GM21367 (cell line): Measurements from ENCODE around the gene ITIH2.
"Not testable (repeated sequence)": the region's sequence is repeated elsewhere in the genome, so short reads cannot be mapped to it uniquely, and the experiment has no call there.

Source experiments
- ATAC-seq: cut with Tn5 transposase; IDR thresholded peaks from one replicate; pipeline ENCODE4 v1.9.1; 2021; ENCODE audit not compliant: unreplicated experiment

Gene ITIH2, protein sequence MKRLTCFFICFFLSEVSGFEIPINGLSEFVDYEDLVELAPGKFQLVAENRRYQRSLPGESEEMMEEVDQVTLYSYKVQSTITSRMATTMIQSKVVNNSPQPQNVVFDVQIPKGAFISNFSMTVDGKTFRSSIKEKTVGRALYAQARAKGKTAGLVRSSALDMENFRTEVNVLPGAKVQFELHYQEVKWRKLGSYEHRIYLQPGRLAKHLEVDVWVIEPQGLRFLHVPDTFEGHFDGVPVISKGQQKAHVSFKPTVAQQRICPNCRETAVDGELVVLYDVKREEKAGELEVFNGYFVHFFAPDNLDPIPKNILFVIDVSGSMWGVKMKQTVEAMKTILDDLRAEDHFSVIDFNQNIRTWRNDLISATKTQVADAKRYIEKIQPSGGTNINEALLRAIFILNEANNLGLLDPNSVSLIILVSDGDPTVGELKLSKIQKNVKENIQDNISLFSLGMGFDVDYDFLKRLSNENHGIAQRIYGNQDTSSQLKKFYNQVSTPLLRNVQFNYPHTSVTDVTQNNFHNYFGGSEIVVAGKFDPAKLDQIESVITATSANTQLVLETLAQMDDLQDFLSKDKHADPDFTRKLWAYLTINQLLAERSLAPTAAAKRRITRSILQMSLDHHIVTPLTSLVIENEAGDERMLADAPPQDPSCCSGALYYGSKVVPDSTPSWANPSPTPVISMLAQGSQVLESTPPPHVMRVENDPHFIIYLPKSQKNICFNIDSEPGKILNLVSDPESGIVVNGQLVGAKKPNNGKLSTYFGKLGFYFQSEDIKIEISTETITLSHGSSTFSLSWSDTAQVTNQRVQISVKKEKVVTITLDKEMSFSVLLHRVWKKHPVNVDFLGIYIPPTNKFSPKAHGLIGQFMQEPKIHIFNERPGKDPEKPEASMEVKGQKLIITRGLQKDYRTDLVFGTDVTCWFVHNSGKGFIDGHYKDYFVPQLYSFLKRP

DNA sequence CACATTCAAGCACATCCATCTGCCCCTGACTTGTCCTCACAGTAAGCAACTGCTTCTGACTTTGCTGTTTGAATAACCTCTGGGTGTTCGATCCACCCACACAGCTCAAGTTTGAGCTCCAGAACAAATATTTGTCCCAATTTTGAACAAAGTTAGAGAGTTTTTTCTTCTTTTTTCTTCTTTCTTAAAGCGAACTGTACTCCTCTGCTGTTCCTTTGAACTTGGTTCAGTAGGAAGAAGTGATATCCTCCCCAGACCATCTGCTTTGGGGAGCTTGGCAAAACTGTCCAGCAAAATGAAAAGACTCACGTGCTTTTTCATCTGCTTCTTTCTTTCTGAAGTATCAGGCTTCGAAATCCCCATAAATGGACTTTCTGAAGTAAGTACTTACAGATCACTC, at the start of gene ITIH2:
TSS of gene ITIH2 (plus strand) at position 177 of the 400 bp plus-strand sequence. CDS start at position 296, 119 bp downstream.
- no peak for ATAC-seq

DNA sequence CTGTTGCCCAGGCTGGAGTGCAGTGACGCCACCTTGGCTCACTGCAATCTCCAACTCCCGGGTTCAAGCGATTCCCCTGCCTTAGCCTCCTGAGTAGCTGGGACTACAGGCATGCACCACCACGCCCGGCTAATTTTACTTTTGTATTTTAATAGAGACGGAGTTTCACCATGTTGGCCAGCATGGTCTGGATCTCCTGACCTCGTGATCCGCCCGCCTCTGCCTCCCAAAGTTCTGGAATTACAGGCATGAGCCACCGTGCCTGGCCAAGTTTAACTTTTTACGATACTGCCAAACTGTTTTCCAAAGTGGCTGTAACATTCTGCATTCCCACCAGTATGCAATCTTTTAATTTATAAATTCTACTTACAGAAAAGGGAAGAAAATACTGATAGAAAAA, 46.0 kb upstream of the ITIH2 start:
- ATAC-seq, result not testable (repeated sequence)

DNA sequence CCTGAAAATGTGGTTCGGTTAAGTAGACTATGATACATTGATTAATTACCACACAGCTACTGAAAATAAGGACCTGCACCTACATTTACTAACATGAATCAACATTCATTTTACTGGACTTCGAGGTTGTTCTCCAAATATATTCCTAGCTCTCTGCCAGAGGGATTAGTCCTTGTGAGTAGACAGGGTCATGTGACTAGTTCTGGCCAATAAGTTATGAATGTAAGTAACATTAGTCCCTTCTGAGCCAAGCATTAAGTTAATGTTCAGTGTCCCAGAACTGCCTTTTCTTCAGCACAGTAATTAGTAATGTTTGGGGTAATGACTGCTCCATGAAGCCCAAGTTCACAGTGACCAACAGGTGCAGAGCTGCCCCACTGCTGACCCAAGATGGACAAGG, 45.6 kb upstream of the ITIH2 start:
- no peak for ATAC-seq

DNA sequence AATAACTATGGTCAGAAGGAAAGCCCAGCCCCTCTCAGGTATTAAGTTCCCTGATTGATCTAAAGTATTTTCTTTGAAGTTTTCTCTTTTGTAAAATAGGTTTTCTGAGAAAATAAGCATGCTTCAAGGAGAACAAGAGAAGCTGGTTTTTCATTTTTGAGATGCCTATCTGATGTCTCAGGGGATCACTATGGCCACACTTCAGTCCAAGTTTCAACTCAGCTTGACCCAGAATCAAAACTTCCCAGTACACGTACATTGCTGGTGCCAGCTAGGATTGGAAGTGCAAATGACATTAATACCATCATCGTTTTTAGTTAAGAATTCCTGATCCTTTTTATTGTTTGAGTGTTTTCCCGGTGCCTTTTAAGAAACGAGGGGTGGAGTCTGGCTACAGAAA, 43.6 kb upstream of the ITIH2 start:
- ATAC-seq, result no peak

DNA sequence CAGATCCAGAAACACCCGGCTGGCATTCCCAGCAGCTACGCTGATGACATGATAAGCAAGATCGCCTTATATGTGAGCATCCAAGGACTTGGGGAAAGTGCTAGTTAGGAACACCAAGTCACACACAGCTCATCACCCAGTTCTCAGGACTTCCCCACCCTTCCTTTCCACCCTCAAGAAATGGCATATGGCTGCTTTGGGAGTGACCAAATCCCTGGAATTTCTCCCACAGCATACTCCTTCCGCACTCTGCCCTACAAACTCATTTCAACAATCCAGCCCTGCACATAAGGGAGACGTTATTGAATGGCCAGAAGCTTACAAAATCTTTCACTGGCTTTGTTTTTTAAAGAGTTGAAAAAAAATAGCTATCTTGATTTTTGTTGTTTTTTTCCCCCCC, 40.6 kb upstream of the ITIH2 start:
- ATAC-seq, result no peak

DNA sequence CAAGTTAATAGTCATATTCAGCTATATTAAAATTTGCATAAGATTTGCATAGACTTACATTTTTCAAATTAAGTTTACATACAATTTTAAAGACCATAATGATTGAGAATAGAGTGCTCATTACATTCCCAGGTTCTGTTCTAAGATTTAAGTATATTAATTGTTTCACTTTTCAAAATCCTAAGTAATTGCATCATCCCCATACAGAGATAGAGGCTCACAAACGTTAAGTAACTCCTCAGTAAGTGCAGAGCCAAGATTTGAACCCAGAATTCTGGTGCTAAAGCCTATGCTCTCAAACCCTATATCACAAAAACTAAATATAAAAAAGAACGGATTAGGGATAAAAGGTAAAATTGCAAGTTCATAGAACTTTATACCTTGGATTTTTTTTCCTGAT, 38.4 kb upstream of the ITIH2 start:
- no peak for ATAC-seq

DNA sequence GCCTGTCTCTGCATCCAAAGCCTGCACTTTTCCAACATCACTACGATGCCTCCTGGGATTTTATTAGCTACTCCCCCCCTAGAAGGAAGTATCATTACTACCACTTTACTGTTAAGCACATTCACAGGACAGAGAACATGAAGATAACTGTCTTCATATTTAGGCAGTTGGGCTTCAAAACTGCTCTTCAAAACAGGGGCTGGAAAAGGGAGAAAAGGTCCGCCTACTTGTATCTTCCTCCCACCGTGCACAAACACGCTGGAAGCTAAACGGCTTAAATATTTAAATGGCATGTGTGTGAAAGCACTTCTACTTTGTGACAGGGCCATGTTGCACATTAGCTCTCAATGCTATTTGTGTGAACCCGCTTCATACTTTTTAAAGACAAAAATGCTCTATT, 37.3 kb upstream of the ITIH2 start:
- no peak for ATAC-seq

DNA sequence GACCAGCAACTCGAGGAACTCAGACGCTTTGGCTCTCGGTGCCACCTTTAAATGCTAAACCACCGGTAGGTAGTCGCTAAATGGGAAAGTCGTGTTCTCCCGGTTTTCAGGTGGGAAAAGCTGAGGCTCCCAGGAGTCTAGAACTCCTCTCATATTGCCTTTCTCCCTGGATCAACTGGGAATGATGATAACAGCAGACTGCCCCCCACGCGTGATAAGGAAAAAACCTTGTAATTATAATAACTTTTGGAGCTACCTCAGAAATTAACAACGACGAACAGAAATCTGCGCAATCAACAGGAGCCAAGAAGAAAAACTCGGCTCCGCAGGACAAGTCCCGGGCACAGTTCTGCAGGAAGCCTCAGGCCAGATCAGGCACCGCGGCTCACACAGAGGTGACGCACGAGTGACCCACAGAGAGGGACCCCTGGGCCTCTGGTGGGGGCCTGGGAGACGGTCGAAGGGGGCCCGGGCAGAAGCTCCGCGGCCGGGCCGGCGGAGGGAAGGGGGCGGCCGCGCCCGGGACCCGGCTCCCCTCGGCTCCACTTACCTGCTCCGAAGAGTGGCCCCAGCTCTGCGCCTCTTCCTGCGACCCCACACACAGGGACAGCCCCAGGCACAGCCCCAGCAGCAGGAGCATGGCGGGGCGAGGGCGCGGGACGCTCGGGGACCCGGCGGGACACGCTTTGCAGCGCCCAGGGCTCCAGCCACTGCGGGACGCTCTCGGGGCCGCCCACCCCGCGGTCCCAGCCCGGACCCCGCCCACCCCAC, 36.7 kb upstream of the ITIH2 start, which contains the start of gene ITIH5:
TSS of gene ITIH5 (minus strand) at position 714 of the 771 bp plus-strand sequence. CDS start at position 640, 74 bp downstream.
- no peak for ATAC-seq

DNA sequence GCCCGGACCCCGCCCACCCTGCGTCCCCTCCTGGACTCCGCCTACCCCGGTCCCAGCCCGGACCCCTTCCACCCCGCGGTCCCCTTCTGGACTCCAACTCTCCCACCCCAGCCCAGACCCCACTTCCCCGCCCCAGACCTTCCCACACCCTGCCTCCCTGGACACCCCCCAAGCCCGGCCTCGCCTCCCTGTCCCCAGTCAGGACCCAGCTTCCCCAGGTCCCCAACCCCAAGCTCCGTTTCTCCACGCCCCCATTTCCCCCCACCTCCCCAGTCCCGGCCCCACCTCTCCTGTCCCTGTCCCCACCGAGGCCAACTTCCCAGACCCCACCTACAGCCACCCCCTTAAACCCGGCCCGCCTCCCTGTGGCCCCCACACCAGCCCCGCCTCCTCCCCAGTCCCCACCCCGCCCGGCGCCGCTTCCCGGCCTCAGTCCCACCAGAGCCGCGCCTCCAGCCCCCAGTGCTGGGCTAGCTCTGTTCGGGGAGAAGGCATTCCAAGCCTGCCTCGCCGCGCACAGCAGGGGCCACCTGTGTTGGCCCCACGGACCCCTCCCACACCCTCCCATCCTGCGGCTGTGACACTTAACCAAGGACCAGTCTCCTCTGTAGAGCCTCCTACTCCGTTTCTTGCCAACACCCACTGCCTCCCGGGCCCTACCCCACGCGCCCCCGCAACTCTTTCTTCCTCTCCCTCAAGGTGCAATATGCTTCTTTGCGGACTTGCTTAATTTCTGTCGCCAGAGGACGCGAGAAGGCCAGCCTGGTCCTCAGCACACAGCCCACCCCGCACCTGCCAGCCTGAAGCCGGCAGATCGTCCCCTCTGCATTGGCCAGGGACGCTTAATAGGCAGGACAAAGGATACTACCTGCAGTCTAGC, 35.6 kb upstream of the ITIH2 start:
- no peak for ATAC-seq

DNA sequence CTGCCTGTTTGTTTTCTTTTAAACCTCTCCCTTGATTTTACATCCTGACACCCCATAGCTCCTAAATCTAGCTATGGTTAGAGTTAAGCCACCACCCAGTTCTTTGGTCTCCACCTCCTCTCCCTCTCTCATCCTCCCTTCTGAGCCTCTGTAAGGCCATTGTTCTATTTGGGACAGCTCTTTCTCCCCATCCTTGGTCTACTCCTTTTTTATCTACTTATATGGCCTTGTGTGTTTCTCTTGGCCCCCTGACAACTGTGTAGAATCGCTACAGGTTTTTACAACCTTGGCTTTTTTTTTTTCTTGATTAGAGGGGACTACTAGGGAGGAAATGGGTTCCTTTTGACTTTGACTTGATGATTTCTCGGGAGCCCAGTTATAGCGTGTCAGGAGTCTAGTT, 33.0 kb upstream of the ITIH2 start:
- ATAC-seq, result no peak

DNA sequence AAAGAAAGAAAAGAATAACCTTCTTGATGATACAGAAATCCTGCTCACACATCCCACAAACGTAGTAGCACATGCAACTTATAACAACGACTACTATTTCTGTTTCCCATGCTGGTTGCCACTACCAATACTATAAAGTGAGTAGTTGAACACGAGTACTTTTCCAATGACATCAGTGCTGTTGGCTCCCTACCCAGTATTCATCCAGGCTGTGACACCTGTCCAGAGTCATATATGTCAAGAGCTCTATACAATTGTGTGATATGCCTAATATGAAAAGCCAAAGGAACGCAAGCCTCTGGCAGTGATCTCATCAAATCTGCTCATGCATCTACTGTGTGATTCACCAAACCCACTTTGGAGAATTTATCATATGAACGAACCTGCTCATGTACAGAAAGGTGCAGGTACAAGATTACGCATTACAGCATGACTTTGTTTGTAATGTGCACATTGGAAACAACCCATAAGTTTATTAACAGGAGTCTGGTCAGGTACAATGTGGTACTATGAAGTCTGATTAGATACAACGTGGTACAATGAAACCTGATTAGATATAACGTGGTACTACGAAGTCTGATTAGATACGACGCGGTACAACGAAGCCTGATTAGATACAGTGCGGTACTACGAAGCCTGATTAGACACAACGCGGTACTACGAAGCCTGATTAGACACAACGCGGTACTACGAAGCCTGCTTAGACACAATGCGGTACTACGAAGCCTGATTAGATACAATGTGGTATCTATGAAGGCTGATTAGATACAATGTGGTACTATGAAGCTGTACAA, 30.6 kb upstream of the ITIH2 start:
- no peak for ATAC-seq

DNA sequence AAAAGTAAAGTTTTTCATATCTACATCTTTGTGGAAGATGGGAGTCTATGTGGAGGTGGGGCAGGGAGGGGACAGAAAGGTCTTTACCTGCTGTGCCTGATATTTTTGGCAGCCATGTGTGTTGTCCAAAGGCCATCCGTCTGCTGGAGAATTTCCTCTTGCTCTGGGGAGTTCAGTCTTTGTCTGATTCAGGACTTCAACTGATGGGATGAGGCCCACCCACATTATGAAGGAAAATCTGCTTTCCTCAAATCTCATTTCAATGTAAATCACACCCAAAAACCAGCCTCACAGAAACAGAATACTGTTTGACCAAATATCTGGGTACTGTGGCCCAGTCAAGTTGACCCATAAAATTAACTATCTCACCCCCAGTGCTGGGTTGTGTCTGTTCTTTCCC, 23.9 kb upstream of the ITIH2 start:
- ATAC-seq, result no peak

DNA sequence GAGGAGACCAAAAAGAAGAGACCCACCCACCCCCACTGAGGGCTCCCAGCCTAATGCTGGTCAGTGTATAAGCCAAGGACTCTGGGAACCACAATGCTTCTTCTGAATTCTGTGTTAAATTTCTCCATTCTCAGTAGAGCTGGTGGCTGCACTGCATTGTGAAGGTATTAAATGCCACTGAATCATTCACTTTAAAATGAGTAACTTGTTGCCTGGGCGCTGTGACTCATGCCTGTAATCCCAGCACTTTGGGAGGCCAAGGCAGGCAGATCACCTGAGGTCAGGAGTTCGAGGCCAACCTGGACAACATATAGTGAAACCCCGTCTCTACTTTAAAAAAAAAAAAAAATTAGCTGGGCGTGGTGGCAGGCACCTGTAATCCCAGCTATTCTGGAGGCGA, 23.0 kb upstream of the ITIH2 start:
- ATAC-seq, result not testable (repeated sequence)

DNA sequence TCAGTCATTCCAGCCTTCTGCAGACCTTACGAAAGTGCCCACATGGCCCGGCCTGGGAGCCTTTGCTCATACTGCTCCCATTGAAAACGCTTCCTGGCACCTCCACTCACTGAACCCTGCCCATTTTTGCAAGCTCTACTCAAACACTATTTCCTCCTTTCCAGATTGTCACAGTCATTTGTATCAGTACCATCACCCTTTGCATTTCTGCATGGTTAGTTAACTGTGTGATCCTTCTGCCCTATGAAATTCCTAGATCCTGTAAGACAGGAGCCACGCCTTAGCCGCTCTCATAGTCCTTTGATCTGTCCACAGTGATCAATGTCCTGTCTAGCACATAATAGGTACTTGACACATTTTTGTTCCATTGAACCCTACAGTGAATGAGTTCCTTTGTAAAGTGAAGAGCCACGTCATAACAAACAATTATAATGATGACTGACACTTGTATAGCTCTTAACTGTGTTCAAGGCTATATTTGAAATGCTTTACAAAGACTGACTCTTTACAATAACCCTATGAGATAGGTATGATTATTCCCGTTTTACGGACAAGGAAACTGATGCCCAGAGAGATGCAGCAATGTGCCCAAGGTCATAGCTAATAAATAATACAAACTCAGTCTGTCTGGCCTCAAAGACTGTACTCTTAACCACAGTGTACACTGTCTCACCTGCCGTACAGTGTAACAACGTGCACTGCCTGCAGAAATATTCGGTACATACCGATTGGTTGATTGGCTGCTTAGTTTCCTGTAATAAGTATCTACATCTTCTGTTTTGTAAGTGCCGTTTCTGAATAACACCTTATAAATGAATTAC, 16.6 kb upstream of the ITIH2 start:
- ATAC-seq, result no peak

DNA sequence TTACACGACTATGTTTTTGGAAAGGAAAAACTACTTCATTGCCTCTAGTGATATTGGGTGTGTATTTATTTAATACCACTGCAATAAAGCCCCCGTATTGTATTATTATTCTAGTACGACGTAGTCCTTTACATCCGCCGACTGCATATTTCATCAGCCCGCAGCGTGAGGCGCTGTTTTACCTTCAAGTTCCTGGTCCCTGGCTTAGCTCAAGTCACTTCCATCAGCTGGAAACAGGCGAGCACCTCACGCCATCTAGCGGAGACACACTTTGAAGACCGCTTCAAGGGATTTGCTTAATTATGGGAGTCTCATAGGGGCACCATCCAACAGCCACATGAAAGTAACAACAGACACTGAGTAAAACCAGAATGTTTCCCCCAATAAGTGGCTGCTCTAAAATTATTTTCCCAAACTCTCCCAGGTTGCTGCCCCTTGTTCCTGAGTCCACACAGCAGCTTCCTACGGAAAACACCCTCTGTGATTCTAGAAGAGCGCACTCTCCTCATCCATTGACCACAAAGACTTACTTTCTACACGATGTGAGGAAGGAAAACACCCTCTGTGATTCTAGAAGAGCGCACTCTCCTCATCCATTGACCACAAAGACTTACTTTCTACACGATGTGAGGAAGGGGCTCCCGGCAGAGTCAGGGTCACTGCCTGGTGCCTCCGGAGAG, 15.7 kb upstream of the ITIH2 start:
- peak; percentile 97 for ATAC-seq

DNA sequence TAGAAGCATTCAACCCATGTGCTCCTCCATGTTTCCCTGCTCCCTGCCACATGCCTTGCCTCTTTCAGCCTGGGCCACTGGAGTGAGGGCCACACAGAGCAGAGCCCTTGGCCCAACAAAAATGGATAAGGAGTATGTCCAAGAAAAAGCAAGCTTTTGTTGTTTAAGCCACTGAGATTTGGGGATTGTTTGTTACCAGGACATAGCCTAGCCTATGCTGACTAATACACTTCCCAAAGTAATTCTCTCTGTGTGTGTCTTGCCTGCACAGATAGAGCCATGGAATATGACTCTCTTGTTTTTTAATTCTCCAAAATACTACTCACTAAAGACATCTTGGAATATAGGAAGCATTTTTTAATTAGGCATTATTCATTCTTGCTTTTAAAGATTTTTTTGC, 13.5 kb upstream of the ITIH2 start:
- no peak for ATAC-seq

DNA sequence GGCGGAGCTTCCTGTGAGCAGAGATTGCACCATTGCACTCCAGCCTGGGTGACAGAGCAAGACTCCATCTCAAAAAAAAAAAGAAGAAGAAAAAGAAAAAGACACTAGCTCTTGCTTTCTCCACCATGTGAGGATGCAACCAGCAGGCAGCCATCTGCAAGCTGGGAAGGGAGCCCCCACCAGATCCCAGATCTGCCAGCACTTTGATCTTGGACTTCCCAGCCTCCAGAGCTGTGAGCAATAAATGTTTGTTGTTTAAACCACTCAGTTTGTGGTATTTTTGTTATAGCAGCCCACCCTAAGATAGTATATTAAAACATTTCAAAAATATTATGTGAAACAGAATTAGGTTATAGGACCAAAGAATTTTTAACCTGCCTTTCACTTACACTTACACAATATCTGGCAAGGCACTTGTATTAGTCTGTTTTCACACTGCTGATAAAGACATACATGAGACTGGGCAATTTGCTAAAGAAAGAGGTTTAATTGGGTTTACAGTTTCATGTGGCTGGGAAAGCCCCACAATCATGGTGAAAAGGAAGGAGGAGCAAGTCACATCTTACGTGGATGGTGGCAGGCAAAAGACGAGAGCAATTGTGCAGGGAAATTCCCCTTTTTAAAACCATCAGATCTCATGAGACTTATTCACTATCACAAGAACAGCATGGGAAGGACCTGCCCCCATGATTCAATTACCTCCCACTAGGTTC, 12.1 kb upstream of the ITIH2 start:
- not testable (repeated sequence) for ATAC-seq
